Right lobe of liver (tissue), 4 donors: ENCODE data around the gene UCK2.

Experiments used
- POLR2A ChIP-seq: fragments of 450-650 bp; IDR thresholded peaks from one replicate; pipeline ENCODE4 v1.6.1; 2017; ENCODE audit warnings: antibody characterized with exemption, mild to moderate bottlenecking
- TF ChIP-seq, protein P1 (sequence below), 4 donors: fragments of 200-600 bp in 3 of 4; fragments of 450-650 bp in 1 of 4; IDR thresholded peaks; one replicate each; pipeline versions ENCODE4 v1.5.1 to v1.8.0; 2016 to 2022; ENCODE audit warnings: antibody characterized with exemption in 4 of 4, mild to moderate bottlenecking in 2 of 4
- donor health status: DM: no; HTN: no; CAD: no.
- donor health status: DM: no; HTN: no; CAD: no.
- donor health status: DM: no; HTN: yes; CAD: no.

DNA sequence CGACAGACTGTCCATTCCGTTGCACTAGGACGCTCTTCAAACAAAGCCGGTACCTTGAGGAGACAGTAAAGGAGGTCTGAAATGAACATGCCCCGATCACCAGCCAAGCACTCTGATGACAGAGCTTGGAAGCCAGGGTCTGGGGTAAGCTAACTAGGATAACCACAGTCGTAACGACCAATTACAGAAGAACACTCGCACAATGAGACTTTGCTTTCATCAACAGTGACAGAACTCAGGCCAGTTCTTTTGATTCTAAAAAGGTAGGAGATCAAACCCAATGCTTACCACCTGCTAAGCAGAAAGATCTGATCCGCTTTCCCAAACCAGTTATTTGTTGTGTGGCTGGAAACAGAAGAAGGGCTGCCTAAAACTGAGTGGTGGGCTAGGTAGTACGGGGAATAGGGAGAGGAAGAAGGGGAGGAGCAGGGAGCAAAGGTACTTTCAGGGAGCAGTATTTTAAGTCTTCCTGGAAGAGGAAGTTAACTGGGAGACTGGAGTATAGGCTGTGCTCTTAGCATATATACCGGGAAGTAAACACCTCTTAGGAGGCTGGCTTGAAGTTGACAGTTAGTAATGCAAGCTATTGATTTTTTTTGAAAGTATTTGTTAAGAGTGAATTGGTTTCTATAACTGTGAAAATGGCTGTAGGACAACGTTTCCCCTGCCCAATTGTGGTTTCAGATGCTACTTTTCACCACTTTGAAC is 38.4 kb downstream of the UCK2 start:
- TF ChIP-seq, protein P1, sequence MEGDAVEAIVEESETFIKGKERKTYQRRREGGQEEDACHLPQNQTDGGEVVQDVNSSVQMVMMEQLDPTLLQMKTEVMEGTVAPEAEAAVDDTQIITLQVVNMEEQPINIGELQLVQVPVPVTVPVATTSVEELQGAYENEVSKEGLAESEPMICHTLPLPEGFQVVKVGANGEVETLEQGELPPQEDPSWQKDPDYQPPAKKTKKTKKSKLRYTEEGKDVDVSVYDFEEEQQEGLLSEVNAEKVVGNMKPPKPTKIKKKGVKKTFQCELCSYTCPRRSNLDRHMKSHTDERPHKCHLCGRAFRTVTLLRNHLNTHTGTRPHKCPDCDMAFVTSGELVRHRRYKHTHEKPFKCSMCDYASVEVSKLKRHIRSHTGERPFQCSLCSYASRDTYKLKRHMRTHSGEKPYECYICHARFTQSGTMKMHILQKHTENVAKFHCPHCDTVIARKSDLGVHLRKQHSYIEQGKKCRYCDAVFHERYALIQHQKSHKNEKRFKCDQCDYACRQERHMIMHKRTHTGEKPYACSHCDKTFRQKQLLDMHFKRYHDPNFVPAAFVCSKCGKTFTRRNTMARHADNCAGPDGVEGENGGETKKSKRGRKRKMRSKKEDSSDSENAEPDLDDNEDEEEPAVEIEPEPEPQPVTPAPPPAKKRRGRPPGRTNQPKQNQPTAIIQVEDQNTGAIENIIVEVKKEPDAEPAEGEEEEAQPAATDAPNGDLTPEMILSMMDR (IDR thresholded peaks at IDR 0.05) = no peak
- no peak for TF ChIP-seq POLR2A
